Measurements from ENCODE around the gene DOC2A.

The DOC2A gene

DNA sequence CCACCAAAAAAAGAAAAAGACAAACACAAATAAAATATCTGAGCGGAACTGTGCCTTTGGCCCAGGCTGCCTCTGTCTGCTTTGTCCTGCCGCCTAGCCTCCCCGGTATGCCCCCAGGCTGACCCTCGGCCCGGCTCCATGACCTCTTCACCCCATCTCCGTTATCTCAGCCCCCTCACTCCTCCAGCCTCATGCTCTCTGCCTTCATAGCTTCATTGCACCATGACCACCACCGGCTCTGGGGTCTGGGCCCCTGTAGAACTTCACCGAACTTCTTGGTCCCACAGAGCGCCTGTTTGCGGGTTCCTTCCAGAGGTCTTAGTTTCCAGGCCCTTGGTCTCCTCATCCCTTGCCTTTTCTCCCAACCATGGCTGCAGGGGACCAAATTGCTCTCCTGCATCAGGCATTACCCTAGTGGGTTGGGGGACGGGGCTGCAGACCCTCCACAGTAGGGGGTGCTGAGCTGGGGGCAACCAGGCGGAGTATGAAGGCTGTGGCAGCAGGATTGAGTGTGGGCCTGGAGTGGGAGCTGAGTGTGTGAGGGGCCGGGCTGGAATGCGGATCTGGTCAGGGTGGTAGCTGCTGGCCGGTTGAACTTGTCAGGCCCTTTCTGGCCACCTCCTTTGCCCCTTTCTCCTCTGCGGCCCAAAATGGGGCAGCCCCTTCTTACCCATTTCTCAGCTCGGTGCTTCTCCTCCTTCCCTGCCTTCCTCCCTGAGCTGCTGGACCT lies 22.3 kb downstream of the DOC2A start:
- no peak for DNase-seq

- DNase-seq, result no peak
Observed at GRCh38 chr16:29987371-29988085, 23.3 kb downstream of the DOC2A start.

GRCh38 chr16:29986931-29987330 lies 23.9 kb downstream of the DOC2A start:
- DNase-seq, result no peak

DNA sequence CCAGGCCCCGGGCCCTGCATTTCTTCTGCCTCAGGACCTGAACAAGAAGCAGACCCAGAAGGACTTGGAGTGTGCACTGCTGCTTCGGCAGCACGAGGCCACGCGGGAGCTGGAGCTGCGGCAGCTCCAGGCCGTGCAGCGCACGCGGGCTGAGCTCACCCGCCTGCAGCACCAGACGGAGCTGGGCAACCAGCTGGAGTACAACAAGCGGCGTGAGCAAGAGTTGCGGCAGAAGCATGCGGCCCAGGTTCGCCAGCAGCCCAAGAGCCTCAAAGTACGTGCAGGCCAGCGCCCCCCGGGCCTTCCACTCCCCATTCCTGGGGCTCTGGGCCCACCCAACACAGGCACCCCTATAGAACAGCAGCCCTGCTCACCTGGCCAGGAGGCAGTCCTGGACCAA lies 24.6 kb downstream of the DOC2A start:
- no peak for DNase-seq

- no peak for DNase-seq
Observed at GRCh38 chr16:29985271-29985811, 25.5 kb downstream of the DOC2A start.

DNA sequence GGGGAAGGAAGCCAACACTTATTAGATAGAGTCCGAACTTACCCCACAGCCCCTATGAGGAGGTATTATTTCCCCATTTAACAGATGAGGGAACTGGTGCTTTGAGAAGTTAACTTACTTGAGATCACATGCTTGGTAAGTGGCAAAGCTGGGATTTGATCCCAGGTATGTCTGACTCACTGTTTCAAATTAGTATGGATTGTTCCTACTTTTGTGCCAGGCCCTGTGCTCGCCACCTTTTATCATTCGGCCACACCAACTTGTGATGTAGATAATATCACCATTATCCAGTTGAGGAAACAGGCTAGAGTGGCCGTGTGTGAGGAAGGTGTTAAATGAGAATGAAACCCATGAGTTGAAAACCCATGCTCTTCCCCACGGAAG lies 26.1 kb downstream of the DOC2A start:
- no peak for DNase-seq

DNA sequence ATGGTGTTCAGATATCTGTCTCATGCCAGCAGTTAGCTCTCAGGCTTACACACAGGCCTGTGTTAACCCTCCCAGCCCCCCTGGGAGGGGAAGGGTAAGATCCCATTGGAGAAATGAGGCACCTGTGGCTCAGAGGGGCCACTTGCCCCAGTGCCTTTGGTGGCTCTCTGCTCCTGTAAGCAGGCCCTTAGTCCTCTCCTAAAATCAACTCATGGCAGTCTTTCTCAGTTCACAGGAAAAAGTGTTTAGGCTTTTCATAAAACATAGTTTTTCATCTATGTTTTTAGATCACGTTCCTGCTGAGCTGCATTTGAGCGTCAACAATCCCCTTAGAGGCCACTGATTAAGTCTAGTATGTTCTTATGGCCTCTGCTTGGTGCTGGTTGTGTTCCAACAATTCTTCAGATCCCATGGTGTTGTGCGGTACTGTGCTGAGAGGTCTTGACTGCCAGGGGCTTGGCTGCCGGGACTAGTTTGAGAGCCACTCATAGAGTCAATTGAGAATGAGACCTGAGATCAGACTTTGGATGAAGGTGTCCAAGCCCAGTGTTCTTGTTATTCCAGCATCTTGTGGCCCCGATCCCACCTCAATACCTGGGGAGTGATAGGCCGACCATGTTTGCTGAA lies 26.6 kb downstream of the DOC2A start:
- DNase-seq, result no peak

DNA sequence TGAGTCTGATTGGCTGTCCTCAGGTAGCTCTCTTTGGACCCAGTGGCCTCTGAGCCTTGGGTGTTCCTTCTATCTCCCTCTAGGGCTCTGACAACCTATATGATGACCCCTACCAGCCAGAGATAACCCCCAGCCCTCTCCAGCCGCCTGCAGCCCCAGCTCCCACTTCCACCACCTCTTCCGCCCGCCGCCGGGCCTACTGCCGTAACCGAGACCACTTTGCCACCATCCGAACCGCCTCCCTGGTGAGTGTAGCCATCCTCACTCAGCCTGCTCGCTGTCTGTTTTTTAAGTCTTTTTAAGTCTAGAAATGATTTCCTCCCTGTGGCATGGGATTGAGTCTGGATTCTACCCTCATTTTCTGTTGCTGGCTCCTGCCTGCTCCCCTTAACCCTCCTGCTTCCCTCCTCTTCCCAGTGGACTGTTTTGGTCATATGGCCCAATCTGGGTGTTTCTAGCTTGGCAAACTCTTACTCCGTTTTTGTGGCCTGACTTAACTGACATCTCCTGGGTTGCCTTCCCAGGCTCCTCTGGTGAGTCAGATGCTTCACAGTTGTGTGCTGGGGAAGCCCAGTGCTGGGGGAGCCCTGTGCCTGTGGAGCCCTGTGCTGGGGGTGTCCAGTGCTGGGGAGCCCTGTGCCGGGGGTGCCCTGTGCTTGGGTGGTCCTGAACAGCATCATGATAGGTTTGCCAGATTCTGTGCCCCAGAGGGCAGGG lies 27.2 kb downstream of the DOC2A start:
- no peak for DNase-seq

GRCh38 chr16:29982560-29983419 lies 28.0 kb downstream of the DOC2A start:
- no peak for DNase-seq

DNA sequence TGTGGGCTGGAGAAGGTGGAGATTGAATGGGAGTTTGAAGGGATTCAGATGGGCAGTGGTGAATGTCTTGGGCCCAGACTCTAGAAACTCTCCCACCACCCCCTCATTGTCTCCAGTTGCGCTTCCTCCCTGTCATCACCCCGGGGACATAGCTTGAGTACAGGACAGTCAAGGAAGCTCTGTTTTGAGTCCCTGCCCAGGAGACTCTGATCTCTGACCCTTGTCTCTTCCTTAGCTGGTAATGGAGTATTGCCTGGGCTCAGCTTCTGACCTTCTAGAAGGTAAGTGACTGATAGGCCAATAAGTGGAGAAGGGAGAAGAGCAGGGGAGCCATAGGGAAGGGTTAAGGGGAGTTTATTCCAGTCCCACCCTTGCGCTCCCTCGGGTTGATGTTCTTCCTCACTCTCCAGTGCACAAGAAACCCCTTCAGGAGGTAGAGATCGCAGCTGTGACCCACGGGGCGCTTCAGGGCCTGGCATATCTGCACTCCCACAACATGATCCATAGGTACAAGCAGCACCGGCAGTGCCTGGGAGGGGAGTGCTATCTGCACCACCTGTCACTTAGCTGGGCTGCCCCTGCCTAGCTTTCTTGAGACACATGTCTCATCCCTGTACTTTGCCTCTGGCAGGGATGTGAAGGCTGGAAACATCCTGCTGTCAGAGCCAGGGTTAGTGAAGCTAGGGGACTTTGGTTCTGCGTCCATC lies 32.1 kb downstream of the DOC2A start:
- DNase-seq, result no peak

GRCh38 chr16:29978081-29978480 lies 32.7 kb downstream of the DOC2A start:
- DNase-seq, result no peak

DNA sequence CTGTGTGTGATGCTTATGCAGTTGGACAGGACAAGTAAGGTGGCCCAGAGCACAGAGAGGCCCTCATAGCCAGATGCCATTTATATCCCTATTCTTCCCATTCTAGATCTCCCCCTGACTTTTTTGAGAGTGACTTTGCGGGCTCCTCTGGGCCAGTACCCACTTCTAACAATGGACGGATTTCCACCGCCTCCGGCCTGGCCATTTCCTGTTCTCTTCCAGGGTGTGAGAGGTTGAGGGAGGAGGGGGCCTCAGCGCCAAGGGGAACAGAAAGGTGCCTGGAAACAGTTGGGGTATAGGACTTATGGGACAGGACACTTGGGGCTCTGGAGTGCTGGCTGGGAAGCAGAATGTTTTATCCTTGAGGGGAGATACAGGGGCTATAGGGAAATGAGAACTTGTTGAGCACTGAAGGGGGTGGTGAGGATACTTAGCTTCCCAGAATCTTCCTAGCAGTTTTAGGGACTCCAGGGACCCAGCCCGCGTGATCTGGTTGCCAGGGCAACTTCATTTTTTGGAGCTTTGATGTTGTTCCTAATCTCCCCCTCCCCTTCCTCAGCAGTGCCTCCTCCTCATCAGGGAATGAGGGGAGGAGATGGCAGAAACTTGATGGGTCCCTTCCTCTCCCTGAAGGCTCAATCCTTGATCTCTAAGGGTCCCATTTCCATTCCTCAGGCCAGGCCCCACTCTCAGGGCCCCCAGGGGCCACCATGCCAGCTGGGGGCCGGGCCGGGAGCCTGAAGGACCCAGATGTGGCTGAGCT lies 33.6 kb downstream of the DOC2A start:
- DNase-seq, result no peak

DNA sequence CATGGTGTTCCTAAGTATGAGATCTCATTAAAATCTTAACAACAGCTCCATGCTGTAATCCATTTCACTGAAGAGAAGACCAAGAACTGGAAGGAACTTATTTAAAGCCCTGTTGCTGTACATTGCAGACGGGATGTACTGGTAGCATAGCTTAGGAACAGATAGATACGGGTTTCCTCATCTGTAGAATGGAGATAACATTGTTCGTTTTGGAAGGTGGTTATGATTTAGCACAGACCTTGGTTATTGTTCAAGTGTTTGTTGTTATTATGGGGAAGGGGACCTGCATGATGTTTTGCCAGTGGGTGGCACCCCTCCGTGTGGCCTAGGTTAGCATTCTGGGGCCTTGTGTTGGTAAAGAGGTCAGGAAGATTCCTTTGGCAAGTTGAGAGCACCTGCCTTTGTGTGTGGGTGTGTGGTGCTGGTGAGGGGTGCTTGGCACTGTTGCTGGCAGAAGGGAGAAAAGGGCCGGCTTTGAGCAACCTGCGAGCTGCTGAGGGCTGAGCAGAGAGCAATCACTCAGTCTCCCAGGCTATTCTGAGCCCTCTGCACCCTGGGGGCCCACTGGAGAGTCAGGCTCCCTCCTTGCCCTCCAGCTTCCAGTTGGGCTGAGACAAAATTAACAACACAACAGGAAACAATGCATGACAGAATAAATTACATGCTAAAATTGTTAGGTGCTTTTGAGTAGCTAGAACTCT lies 34.9 kb downstream of the DOC2A start:
- no peak for DNase-seq

DNA sequence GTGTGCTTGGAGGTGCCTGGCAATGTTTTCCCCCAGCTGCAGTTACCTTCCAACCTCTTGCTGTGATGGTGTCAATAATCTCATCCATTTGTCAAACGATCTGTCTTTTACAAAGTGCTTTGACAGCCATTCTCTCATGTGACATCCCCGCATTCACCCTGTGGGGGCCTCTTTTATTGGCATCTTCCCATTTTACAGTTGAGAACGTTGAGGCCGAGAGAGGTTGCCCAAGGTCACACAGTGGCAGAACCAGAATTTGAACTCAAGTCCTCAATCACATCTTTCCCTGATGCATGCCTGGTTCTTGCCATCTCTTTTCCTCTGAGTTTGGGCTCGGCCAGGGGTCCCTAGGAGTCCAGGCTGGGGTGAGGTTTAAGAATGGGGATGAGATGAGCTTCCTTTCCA lies 35.7 kb downstream of the DOC2A start:
- no peak for DNase-seq

DNA sequence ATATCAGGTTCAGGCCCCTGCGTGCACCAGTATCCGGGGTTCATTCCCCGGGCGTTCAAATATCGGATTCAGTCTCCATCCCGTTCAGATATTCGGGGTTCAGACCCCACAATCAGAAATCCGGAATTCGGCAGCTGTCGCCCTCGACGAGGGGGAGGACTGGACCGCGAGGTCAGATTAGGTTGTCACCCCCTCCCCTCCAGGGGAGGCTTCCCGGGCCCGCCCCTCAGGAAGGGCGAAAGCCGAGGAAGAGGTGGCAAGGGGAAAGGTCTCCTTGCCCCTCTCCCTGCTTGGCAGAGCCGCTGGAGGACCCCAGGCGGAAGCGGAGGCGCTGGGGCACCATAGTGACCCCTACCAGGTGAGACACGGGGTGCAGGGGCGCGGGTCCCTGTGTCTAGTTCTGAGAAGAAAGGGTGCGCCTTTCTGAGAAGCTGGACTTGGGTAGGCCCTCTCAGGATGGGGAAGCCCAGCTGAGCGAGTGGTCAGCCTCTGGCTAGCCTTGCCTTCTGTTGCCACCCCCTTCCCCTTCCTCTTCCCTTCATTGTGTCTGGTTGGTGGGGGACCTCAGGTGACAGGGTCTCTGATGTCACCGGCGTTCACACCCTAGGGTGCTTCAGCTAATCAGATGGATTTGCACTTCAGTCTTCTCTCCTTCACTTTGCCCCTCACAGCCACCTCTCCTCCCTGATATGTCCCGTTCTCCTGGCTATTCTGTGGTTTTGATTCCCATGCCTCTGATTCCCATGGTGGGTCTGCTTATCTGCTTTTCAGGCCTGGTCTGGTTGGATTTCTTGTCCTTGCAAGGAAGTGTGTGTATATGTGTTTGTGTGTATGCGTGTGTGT lies 36.3 kb downstream of the DOC2A start:
- DNase-seq, result no peak

- peak; percentile 78 to 91 (median 84) for DNase-seq
Observed at GRCh38 chr16:29973384-29974246, 37.2 kb downstream of the DOC2A start, which contains the start of gene TAOK2. Gene TAOK2 (plus strand): TSS chr16:29973868. CDS start chr16:29977773, 3,905 bp downstream.

DNA sequence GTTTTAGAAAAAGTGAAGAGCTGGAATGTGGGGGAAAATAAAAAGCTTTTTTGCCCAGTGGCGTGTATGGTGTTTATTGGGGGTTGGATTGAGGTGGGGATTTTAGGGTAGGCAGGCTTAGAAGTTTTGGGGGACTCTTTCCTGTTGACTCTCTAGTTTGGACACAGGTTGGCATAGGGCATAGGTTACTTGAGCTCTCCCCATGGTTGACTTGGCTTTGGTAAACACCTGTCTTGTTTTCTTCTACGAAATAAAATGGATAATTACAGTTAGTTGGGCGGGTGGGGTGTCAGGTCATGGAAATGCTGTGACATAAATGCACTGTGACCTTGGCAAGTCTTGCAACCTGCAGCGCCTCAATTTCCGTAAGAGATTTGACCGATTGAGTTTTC lies 37.8 kb downstream of the DOC2A start:
- no peak for DNase-seq

DNA sequence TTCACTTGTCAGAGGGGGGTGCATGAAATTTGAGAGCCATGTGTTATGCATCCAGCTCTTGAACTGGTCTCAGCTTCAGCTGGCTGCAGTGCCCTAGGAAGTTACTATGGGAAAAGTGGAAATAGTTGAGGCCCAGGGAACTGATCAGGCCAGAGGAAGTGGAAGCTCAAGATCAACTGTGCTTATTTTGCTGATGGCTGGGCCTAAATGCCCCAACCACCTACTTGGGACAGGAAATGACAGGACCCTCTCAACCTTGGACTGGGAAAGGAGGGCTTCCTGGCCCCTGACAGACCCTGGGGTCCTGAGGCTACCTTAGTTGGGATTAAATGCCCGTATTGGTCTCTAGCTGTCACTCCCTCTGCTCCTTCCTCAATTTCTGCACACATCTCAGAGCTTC lies 38.3 kb downstream of the DOC2A start:
- no peak for DNase-seq
